GM12878 (cell line): Measurements from ENCODE around the gene DPH1. TPM values are rescaled to one million over a fixed set of nuclear protein-coding genes. Genes with fewer than 3 reads are reported as not detected.

ENCODE experiments used
- ATAC-seq: fragments of 200-7000 bp; cut with Tn5 transposase; 3 replicates; pipeline ENCODE4 v1.9.1; 2020; ENCODE audit warnings: mild to moderate bottlenecking, moderate library complexity
- BruUV-seq: library from RNA; stranded (reverse); fragments of 400-500 nt; replicated peaks from 2 replicates; lab custom pipeline; 2021; lab: Mats Ljungman, UMichigan
- CTCF ChIA-PET: fragments of 300-600 bp; sonication (Branson Sonifier 250); formaldehyde crosslinking; extraction: SDS; loops from one replicate; lab custom pipeline; 2021; ENCODE audit warnings: inconsistent platforms; lab: Yijun Ruan, JAX
- POLR2A ChIA-PET: fragments of 350-600 bp; formaldehyde crosslinking; extraction: SDS; loops from one replicate; lab custom pipeline; 2021; ENCODE audit warnings: inconsistent platforms; lab: Charles Lee
- RAD21 ChIA-PET: fragments of 300-600 bp; sonication (Branson Sonifier 250); formaldehyde crosslinking; loops from one replicate; lab custom pipeline; 2023; ENCODE audit warnings: antibody characterized with exemption; ENCODE audit not compliant: unreplicated experiment; lab: Charles Lee
- SMC1A ChIA-PET: fragments of 300-600 bp; sonication (Branson Sonifier 250); formaldehyde crosslinking; loops from one replicate; lab custom pipeline; 2023; ENCODE audit not compliant: unreplicated experiment, uncharacterized antibody; lab: Charles Lee
- DNase-seq: peaks from one replicate; pipeline ENCODE4 v3.0.0-alpha.2; 2011; ENCODE audit warnings: low read depth, low spot score
- FAIRE-seq: peaks from 3 replicates; lab custom pipeline; 2011; peaks lifted over from hg19 to GRCh38; lab: Jason Lieb, UNC
- H2AFZ ChIP-seq: 2 replicates; pipeline ENCODE4 v1.6.0; 2011; ENCODE audit warnings: low read depth, low read length, control low read depth; ENCODE audit not compliant: control insufficient read depth
- H3K27ac ChIP-seq: 2 replicates; pipeline ENCODE4 v1.5.1; 2011; ENCODE audit warnings: control low read depth; ENCODE audit not compliant: control insufficient read depth, insufficient read depth
- H3K27me3 ChIP-seq, 2 experiments: replicated peaks in 1 of 2; 2 replicates each; pipeline versions ENCODE4 v1.6.0 to v1.6.1; 2011; ENCODE audit warnings: low read length in 1 of 2; ENCODE audit not compliant: control insufficient read depth in 2 of 2, insufficient read depth in 2 of 2
- H3K36me3 ChIP-seq, 2 experiments: 2 replicates each; pipeline ENCODE4 v1.5.1; 2011; ENCODE audit warnings: low read length in 1 of 2; ENCODE audit not compliant: control insufficient read depth in 2 of 2, insufficient read depth in 2 of 2
- H3K4me1 ChIP-seq: 2 replicates; pipeline ENCODE4 v1.6.1; 2011; ENCODE audit warnings: mild to moderate bottlenecking, low read length, moderate library complexity, mixed read lengths; ENCODE audit not compliant: control insufficient read depth, insufficient read depth
- H3K4me2 ChIP-seq: 2 replicates; pipeline ENCODE4 v1.6.0; 2011; ENCODE audit warnings: control low read depth; ENCODE audit not compliant: control insufficient read depth, insufficient read depth
- H3K4me3 ChIP-seq: fragments of 200-600 bp; sonication (generic); 2 replicates; pipeline ENCODE4 v1.5.1; 2016
- H3K79me2 ChIP-seq: 2 replicates; pipeline ENCODE4 v1.6.0; 2011; ENCODE audit warnings: low read length; ENCODE audit not compliant: control insufficient read depth, insufficient read depth
- H3K9ac ChIP-seq: 2 replicates; pipeline ENCODE4 v1.8.0; 2011; ENCODE audit warnings: low read length, control low read depth, mixed read lengths; ENCODE audit not compliant: control insufficient read depth, insufficient read depth
- H3K9me3 ChIP-seq: replicated peaks from 3 replicates; pipeline ENCODE4 v1.5.1; 2011; ENCODE audit warnings: mild to moderate bottlenecking, low read length; ENCODE audit not compliant: control insufficient read depth, insufficient read depth
- H4K20me1 ChIP-seq: 2 replicates; pipeline ENCODE4 v1.6.0; 2011; ENCODE audit not compliant: control insufficient read depth, insufficient read depth
- CREM ChIP-seq: IDR thresholded peaks from 2 replicates; pipeline ENCODE4 v1.6.1; 2014; ENCODE audit warnings: antibody characterized with exemption, low read depth
- ETV6 ChIP-seq, 2 experiments: fragments of 450-650 bp in 1 of 2; IDR thresholded peaks in 1 of 2; conservative IDR thresholded peaks in 1 of 2; 2 replicates each; pipeline ENCODE4 v1.6.1; 2014; ENCODE audit warnings: antibody characterized with exemption in 1 of 2, borderline replicate concordance in 1 of 2, low read depth in 1 of 2, mild to moderate bottlenecking in 1 of 2, moderate library complexity in 1 of 2
- FOS ChIP-seq: IDR thresholded peaks from 3 replicates; pipeline ENCODE4 v1.6.1; 2011; ENCODE audit warnings: borderline replicate concordance; ENCODE audit not compliant: insufficient read length; ENCODE audit errors: extremely low read depth
- HDAC2 ChIP-seq: fragments of 200-600 bp; sonication (generic); IDR thresholded peaks from 2 replicates; pipeline ENCODE4 v1.6.1; 2017
- JUND ChIP-seq: IDR thresholded peaks from 2 replicates; pipeline ENCODE4 v1.6.1; 2012; ENCODE audit warnings: low read depth, mild to moderate bottlenecking, low read length, improper control_type of control experiment, moderate library complexity
- KDM1A ChIP-seq: fragments of 200-600 bp; sonication (generic); IDR thresholded peaks from 2 replicates; pipeline ENCODE4 v1.6.1; 2016; ENCODE audit warnings: borderline replicate concordance
- KLF5 ChIP-seq: fragments of 450-650 bp; IDR thresholded peaks from 2 replicates; pipeline ENCODE4 v1.6.1; 2014; ENCODE audit warnings: mild to moderate bottlenecking; ENCODE audit not compliant: partially characterized antibody
- SREBF1 ChIP-seq: IDR thresholded peaks from 2 replicates; pipeline ENCODE4 v1.6.1; 2012; ENCODE audit warnings: mild to moderate bottlenecking, low read length
- TBL1XR1 ChIP-seq: IDR thresholded peaks from 2 replicates; pipeline ENCODE4 v1.6.1; 2012; ENCODE audit warnings: low read depth, low read length, improper control_type of control experiment
- TCF12 ChIP-seq: IDR thresholded peaks from 2 replicates; pipeline ENCODE4 v1.6.1; 2011; ENCODE audit warnings: low read depth, mild to moderate bottlenecking, low read length
- YY1 ChIP-seq: IDR thresholded peaks from 2 replicates; pipeline ENCODE4 v1.6.1; 2011; ENCODE audit warnings: low read depth, mild to moderate bottlenecking, low read length
- ZNF24 ChIP-seq: fragments of 450-650 bp; IDR thresholded peaks from 2 replicates; pipeline ENCODE4 v1.6.1; 2017; ENCODE audit warnings: antibody characterized with exemption, mild to moderate bottlenecking
- WGBS: methylation state at CpG from one replicate; pipeline ENCODE4 v1.1.6; 2016; ENCODE audit warnings: low lambda C conversion rate; ENCODE audit not compliant: insufficient replicate concordance, insufficient coverage; ENCODE audit errors: missing lambda C conversion rate; 5-methylcytosine and 5-hydroxymethylcytosine counted together
- in situ Hi-C: fragments of 300-500 bp; cut with MboI; formaldehyde crosslinking; loops from 9 replicates; pipeline ENCODE4 v1.14.3; 2018; ENCODE audit warnings: mixed read lengths
- intact Hi-C: fragments of 100-400 bp; cut with micrococcal nuclease; formaldehyde crosslinking; loops from one replicate; pipeline ENCODE4 v1.14.2; 2022; ENCODE audit not compliant: unreplicated experiment
- polyA plus RNA-seq, 11 experiments: library from polyadenylated mRNA; depleted of rRNA in 4 of 11; unstranded in 6 of 11; stranded (reverse) in 5 of 11; fragments of >200 nt; fragmentation: Nextera tagmentation in 4 of 11; fragmentation: Illumina TruSeq in 1 of 11; extraction: Ambion mirVana in 4 of 11; extraction: Trizol in 1 of 11; gene quantifications; 1 replicate in 1 of 11; 2 replicates in 10 of 11; pipeline versions ENCODE4 v1.2.1 to v1.2.3, GENCODE V29; 2011 to 2016; ENCODE audit warnings: inconsistent platforms in 2 of 11, missing spikeins in 2 of 11, low read depth in 1 of 11
- total RNA-seq, 4 experiments: library from RNA; depleted of rRNA in 3 of 4; stranded (reverse); fragments of >200 nt in 3 of 4; fragmentation: Illumina TruSeq in 1 of 4; extraction: Trizol in 1 of 4; gene quantifications; 2 replicates each; pipeline versions ENCODE4 v1.2.1 to v1.2.3, GENCODE V29; 2013 to 2021

The DPH1 gene
- total and polyA plus RNA-seq, 10 of the 15 experiments (the other 5 are each of a cell fraction or from before 2014, with no cell fraction given): 0.29 to 33.6 (median 20.2) TPM

DNA sequence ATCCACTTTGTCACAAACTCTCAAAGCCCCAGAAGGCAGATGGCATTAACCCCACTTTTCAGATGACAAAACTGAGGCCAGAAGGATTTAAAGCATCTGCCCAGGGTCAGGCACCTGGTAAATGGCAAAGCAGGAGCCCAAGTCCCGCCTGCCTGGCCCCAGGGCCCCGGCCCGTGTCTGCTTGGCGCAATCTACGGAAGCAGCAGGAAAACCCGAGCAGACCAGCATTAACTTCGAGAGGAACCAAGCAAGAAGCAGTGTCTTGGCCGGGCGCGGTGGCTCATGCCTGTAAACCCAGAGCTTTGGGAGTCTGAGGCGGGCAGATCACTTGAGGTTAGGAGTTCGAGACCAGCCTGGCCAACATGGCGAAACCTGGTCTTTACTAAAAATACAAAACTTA lies 26.4 kb upstream of the DPH1 start:
- ChIA-PET SMC1A (interaction anchor here (1.0 kb wide), 1 partner anchor 8 kb away, joined by 3 read pairs; no protein-coding TSS in a partner anchor), CTCF (no interaction called here)
- in situ Hi-C loops: loop anchor here (25.0 kb wide), 1 partner anchor 91 kb away; no protein-coding TSS in a partner anchor
- peaks cover 0 to 1% of the 10 kb centered on the region in 2 experiments; a peak in 1 of 4 replicates for H3K27me3 ChIP-seq
- TF ChIP-seq YY1 (no peak), KLF5 (no peak), ZNF24 (no peak), JUND (no peak), CREM (no peak), ETV6 (conservative IDR thresholded peaks at IDR 0.05 in 1 of 2, IDR thresholded peaks at IDR 0.05 in 1 of 2; ENCODE audit: borderline replicate concordance in 1 of 2, low read depth in 1 of 2) (no peak), TCF12 (no peak), KDM1A (no peak), FOS (no peak), TBL1XR1 (no peak), HDAC2 (no peak), SREBF1 (no peak)
- TF ChIP-seq, all 136 proteins: peak for 0
- POLR2A ChIA-PET: no interaction called here
- RAD21 ChIA-PET: no interaction called here
- Histone ChIP-seq H3K79me2 (no peaks in the 10 kb centered on the region), H3K9ac (no peak overlapping the region), H3K4me1 (no peaks in the 10 kb centered on the region), H3K4me3 (no peak overlapping the region), H3K9me3 (no peaks in the 10 kb centered on the region), H3K27ac (no peak overlapping the region), H4K20me1 (no peaks in the 10 kb centered on the region), H3K36me3 (no peaks in the 10 kb centered on the region), H3K4me2 (no peak overlapping the region), H2AFZ (no peak overlapping the region)
- WGBS: 76% methylated on average over 13 of the region's 13 CpGs
- ATAC-seq (no peak), FAIRE-seq (no peak), DNase-seq (no peak)
- no TSS peak for BruUV-seq
- intact Hi-C loops: no loop called here
